ENCODE data around the gene C1RL. TPM values are rescaled to one million over a fixed set of nuclear protein-coding genes. Genes with fewer than 3 reads are reported as not detected.

The C1RL gene
- total RNA-seq, 4 donors from 2014 or later, result 38.1 to 42.3 (median 40.4) TPM

- H3K4me3 ChIP-seq (ENCODE audit: low read depth, poor library complexity, severe bottlenecking), result no peak overlapping the region
- intact Hi-C loops (cut with DNase I; ENCODE audit: low total_unique reads), result no loop called here
- WGBS, 2 donors, result 78 to 82% methylated on average over 5 of the region's 5 CpGs
- no peak for DNase-seq (ENCODE audit: low spot score in 2 of 2)
- TF ChIP-seq POLR2A (IDR thresholded peaks at IDR 0.05) (no peak), CTCF (IDR thresholded peaks at IDR 0.05) (no peak)
Observed at GRCh38 chr12:7121324-7121723, 12.3 kb upstream of the C1RL start.

- DNase-seq (ENCODE audit: low spot score in 2 of 2), result no peak
- 87 to 88% methylated on average over 5 of the region's 5 CpGs for WGBS, 2 donors
- no peak overlapping the region for H3K4me3 ChIP-seq (ENCODE audit: low read depth, poor library complexity, severe bottlenecking)
- TF ChIP-seq POLR2A (IDR thresholded peaks at IDR 0.05) (no peak), CTCF (IDR thresholded peaks at IDR 0.05) (no peak)
- intact Hi-C loops (cut with DNase I; ENCODE audit: low total_unique reads), result no loop called here
Observed at GRCh38 chr12:7120166-7120565, 11.2 kb upstream of the C1RL start.

- no peak overlapping the region for H3K4me3 ChIP-seq (ENCODE audit: low read depth, poor library complexity, severe bottlenecking)
- TF ChIP-seq POLR2A (IDR thresholded peaks at IDR 0.05) (no peak), CTCF (IDR thresholded peaks at IDR 0.05) (no peak)
- intact Hi-C loops (cut with DNase I; ENCODE audit: low total_unique reads), result loop anchor here (10.0 kb wide), 2 partner anchors 64 to 194 kb away; partner anchors contain the start of gene ATN1
- WGBS, 2 donors, result 76 to 79% methylated on average over 3 of the region's 3 CpGs
- no peak for DNase-seq (ENCODE audit: low spot score in 2 of 2)
Observed at GRCh38 chr12:7118881-7119280, 9.9 kb upstream of the C1RL start.

- TF ChIP-seq CTCF (IDR thresholded peaks at IDR 0.05) (no peak), POLR2A (IDR thresholded peaks at IDR 0.05) (no peak)
- intact Hi-C loops (cut with DNase I; ENCODE audit: low total_unique reads), result loop anchor here (10.0 kb wide), 2 partner anchors 63 to 193 kb away; partner anchors contain the start of gene ATN1
- H3K4me3 ChIP-seq (ENCODE audit: low read depth, poor library complexity, severe bottlenecking), result no peak overlapping the region
- DNase-seq (ENCODE audit: low spot score in 2 of 2), result no peak
- WGBS, 2 donors, result 91 to 93% methylated on average over 3 of the region's 3 CpGs
Observed at GRCh38 chr12:7117670-7118069, 8.7 kb upstream of the C1RL start.

- intact Hi-C loops (cut with DNase I; ENCODE audit: low total_unique reads), result loop anchor here (10.0 kb wide), 2 partner anchors 62 to 192 kb away; partner anchors contain the start of gene ATN1
Observed at GRCh38 chr12:7116916-7117315, 7.9 kb upstream of the C1RL start.

More at GRCh38 chr12:7116916-7117315, 7.9 kb upstream of the C1RL start:
- DNase-seq (ENCODE audit: low spot score in 2 of 2), result no peak
- H3K4me3 ChIP-seq (ENCODE audit: low read depth, poor library complexity, severe bottlenecking), result no peak overlapping the region
- 84 to 99% methylated on average over 9 of the region's 9 CpGs for whole genome bisulfite sequencing, 2 donors
- TF ChIP-seq POLR2A (IDR thresholded peaks at IDR 0.05), result no peak
- TF ChIP-seq CTCF (IDR thresholded peaks at IDR 0.05), result no peak
